RWPE2 (cell line): ENCODE measurements around the gene POU2F3.
A peak's percentile ranks its signal among the peaks of the same experiment; 100 is the strongest.

Source experiments
- ATAC-seq: fragments of 200-7000 bp; cut with Tn5 transposase; 3 replicates; pipeline ENCODE4 v1.9.1; 2021; ENCODE audit warnings: low read depth
- DNase-seq: peaks from one replicate; pipeline ENCODE4 v3.0.0-alpha.2; 2020; ENCODE audit warnings: low spot score
- H3K27ac ChIP-seq: fragments of 450-650 bp; 2 replicates; pipeline ENCODE4 v1.5.1; 2017; ENCODE audit warnings: mild to moderate bottlenecking; ENCODE audit not compliant: poor library complexity, severe bottlenecking
- H3K27me3 ChIP-seq: fragments of 250-450 bp; sonication (Bioruptor Pico); 2 replicates; pipeline ENCODE4 v1.5.1; 2021; ENCODE audit warnings: mild to moderate bottlenecking, moderate library complexity; ENCODE audit not compliant: insufficient read depth, poor library complexity, severe bottlenecking
- H3K36me3 ChIP-seq: fragments of 250-450 bp; sonication (Bioruptor Pico); 2 replicates; pipeline ENCODE4 v1.5.1; 2020; ENCODE audit warnings: low read depth, mild to moderate bottlenecking, moderate library complexity
- H3K4me1 ChIP-seq: fragments of 250-450 bp; sonication (Bioruptor Pico); 2 replicates; pipeline ENCODE4 v1.5.1; 2021; ENCODE audit warnings: mild to moderate bottlenecking, moderate library complexity; ENCODE audit not compliant: insufficient read depth, poor library complexity, severe bottlenecking
- H3K4me3 ChIP-seq: fragments of 250-450 bp; sonication (Bioruptor Pico); 2 replicates; pipeline ENCODE4 v1.5.1; 2021; ENCODE audit warnings: mild to moderate bottlenecking, moderate library complexity; ENCODE audit not compliant: severe bottlenecking
- H3K9me3 ChIP-seq: fragments of 250-450 bp; sonication (Bioruptor Pico); 2 replicates; pipeline ENCODE4 v1.5.1; 2021; ENCODE audit warnings: mild to moderate bottlenecking, moderate library complexity; ENCODE audit not compliant: severe bottlenecking
- TF ChIP-seq, protein P1 (sequence below): fragments of 450-650 bp; IDR thresholded peaks from one replicate; pipeline ENCODE4 v1.5.1; 2017; ENCODE audit warnings: mild to moderate bottlenecking, moderate library complexity; ENCODE audit not compliant: poor library complexity, severe bottlenecking

Gene POU2F3

DNA sequence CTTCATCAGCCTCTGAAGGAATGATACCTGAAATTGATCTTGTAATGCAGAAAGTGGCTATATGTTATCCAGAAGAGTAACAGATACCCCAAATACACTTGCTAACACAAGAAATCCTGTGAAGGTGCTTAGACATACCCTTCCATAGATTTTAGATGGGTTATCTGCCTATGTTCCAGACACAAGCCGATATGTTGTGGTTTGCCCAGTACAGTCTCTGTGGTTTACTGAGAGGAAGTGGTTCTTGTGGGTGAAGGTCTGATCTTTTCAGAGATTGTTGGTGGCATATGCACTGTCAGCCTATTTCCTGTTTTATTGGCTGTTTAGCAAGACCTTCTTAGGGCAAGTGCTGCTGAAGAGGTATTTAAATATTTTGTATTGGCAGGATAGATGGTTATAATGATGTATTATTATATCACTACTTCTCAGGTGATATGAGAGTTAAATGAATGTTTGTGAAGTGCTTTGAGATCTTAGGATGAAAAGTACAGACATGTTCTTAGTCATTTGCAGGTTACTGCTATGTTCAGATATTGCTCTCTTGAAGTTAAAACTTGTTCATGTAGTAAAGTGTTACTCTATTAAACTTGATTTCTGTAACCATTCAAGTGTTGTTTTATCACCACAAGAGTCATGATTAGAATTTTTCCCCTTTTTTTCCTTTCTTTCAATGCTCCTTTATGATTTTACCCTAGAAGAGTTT is 104.5 kb downstream of the POU2F3 start:
- H3K9me3 ChIP-seq, result no peaks in the 10 kb centered on the region
- DNase-seq, result no peak
- peak; percentile 70 for ATAC-seq
- TF ChIP-seq, protein P1, sequence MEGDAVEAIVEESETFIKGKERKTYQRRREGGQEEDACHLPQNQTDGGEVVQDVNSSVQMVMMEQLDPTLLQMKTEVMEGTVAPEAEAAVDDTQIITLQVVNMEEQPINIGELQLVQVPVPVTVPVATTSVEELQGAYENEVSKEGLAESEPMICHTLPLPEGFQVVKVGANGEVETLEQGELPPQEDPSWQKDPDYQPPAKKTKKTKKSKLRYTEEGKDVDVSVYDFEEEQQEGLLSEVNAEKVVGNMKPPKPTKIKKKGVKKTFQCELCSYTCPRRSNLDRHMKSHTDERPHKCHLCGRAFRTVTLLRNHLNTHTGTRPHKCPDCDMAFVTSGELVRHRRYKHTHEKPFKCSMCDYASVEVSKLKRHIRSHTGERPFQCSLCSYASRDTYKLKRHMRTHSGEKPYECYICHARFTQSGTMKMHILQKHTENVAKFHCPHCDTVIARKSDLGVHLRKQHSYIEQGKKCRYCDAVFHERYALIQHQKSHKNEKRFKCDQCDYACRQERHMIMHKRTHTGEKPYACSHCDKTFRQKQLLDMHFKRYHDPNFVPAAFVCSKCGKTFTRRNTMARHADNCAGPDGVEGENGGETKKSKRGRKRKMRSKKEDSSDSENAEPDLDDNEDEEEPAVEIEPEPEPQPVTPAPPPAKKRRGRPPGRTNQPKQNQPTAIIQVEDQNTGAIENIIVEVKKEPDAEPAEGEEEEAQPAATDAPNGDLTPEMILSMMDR, result no peak
- H3K4me3 ChIP-seq, result no peak overlapping the region
- H3K27me3 ChIP-seq, result no peaks in the 10 kb centered on the region
- peak overlapping the region; percentile 48 for H3K27ac ChIP-seq
- H3K4me1 ChIP-seq, result peaks cover 50% of the 10 kb centered on the region
- H3K36me3 ChIP-seq, result no peaks in the 10 kb centered on the region; the same call in 1 of the 2 replicates

DNA sequence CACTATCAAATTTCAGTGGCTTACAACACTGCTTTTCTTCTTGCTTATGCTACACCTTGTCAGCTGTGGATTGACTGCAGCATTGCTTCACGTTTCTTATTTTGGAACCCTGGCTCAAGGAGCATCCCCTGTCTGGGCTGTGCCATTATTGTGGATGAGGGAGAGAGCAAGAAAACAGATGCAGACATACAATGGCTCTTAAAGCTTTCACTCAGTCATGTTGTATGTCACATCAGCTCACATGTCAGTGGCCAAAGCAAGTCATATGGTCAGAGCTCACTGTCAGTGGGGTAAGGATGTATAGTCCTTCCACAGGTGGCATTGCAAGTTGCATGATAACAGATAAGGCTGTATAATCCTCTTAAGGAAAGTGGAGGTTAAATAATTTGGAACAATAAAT is 106.3 kb downstream of the POU2F3 start:
- TF ChIP-seq, protein P1, result no peak

DNA sequence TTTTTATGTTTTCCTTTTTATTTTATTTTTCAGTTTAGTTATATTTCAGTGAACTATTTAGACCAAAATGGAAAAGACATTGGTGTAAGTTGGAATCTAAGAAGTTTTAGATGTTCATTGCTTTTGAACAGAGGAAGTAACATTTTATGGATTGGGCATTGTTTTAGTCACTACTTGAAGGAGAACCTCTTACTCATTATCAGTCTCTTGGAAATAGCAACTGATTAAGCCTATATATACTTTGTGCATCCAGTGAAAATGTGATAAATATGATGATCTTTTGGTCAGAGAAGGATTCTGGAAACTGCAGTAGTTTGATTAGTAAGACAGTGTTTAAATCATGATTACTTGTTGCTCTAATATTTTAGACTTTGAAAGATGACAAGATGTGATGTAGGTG is 110.7 kb downstream of the POU2F3 start:
- Histone ChIP-seq H3K4me1 (no peaks in the 10 kb centered on the region), H3K36me3 (no peaks in the 10 kb centered on the region), H3K27me3 (no peaks in the 10 kb centered on the region), H3K27ac (no peak overlapping the region), H3K9me3 (no peaks in the 10 kb centered on the region), H3K4me3 (no peak overlapping the region)
- ATAC-seq (no peak), DNase-seq (no peak)
- TF ChIP-seq, protein P1, result no peak

More for the DNA sequence above, 106.3 kb downstream of the POU2F3 start:
- no peaks in the 10 kb centered on the region for H3K27me3 ChIP-seq
- H3K9me3 ChIP-seq, result no peaks in the 10 kb centered on the region
- H3K36me3 ChIP-seq, result no peaks in the 10 kb centered on the region; the same call in 1 of the 2 replicates
- no peak for ATAC-seq
- no peak for DNase-seq
- peaks cover 33% of the 10 kb centered on the region for H3K4me1 ChIP-seq
- H3K4me3 ChIP-seq, result no peak overlapping the region
- H3K27ac ChIP-seq, result no peak overlapping the region

DNA sequence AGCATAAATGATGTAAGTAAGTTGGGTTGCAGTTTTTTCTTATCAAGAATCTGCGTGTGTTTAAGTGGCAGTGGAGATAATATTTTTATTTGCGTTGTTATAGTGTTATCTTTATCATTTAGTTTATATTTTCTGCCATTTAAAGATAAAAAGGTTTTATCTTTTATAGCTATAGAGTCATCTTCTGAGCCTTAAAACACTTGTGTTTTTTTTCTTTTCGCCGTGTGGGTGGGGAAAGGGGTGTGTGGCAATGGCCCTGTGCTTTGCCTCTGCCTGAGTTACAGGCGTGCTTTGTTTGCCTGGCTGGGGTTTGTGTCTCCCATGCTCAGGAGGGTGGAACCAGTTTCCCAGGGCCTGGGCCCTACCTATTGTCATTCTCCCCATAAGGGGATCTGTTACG is 112.5 kb downstream of the POU2F3 start:
- Histone ChIP-seq H3K4me3 (no peak overlapping the region), H3K27ac (no peak overlapping the region), H3K36me3 (no peaks in the 10 kb centered on the region), H3K9me3 (no peaks in the 10 kb centered on the region), H3K4me1 (no peaks in the 10 kb centered on the region), H3K27me3 (no peaks in the 10 kb centered on the region)
- ATAC-seq (no peak), DNase-seq (no peak)
- TF ChIP-seq, protein P1, result no peak

DNA sequence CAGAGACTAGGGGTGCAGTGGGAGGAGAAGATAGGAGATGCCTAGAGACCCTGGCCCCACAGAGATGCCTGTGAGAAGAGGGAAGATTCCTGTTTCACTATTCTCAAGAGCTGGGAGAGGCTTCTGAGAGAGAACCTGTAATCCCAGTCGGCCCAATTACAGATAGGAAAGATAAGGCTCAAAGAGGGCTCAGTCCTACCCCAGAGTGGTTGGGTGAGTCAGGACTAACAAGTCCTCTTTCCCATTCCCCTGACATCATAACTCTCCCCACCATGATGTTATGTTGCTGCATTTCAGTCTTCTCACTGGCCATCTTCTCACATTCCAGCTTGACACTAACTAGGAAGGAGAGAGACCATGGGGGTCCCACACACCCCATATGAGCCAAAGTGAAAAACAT is 114.1 kb downstream of the POU2F3 start:
- no peaks in the 10 kb centered on the region for H3K4me1 ChIP-seq
- H3K27ac ChIP-seq, result no peak overlapping the region
- DNase-seq (no peak), ATAC-seq (no peak)
- TF ChIP-seq, protein P1, result no peak
- H3K36me3 ChIP-seq, result no peaks in the 10 kb centered on the region
- H3K9me3 ChIP-seq, result no peaks in the 10 kb centered on the region
- H3K4me3 ChIP-seq, result no peak overlapping the region
- no peaks in the 10 kb centered on the region for H3K27me3 ChIP-seq
